HepG2 (cell line): ENCODE measurements around the gene MTO1. TPM values are rescaled to one million over a fixed set of nuclear protein-coding genes. Genes with fewer than 3 reads are reported as not detected.

Experiments
- ADNP ChIP-seq: sonication (generic); formaldehyde crosslinking; IDR thresholded peaks from 2 replicates; pipeline ENCODE4 v1.4.0; 2020; ENCODE audit warnings: missing genetic modification reagents
- BRCA1 ChIP-seq: sonication (generic); formaldehyde crosslinking; IDR thresholded peaks from 2 replicates; pipeline ENCODE4 v1.4.0; 2020; ENCODE audit warnings: missing genetic modification reagents
- CENPX ChIP-seq: sonication (generic); formaldehyde crosslinking; IDR thresholded peaks from 2 replicates; pipeline ENCODE4 v1.9.0; 2021; ENCODE audit warnings: mild to moderate bottlenecking, missing genetic modification reagents, moderate library complexity
- KLF9 ChIP-seq: IDR thresholded peaks from 2 replicates; pipeline ENCODE4 v1.6.1; 2016; ENCODE audit warnings: low read depth
- MIER3 ChIP-seq: IDR thresholded peaks from 2 replicates; pipeline ENCODE4 v1.6.1; 2016; ENCODE audit warnings: missing compliant biosample characterization, borderline replicate concordance
- MTF1 ChIP-seq: sonication (generic); formaldehyde crosslinking; IDR thresholded peaks from 2 replicates; pipeline ENCODE4 v1.5.0; 2020; ENCODE audit warnings: missing genetic modification reagents
- NCOA2 ChIP-seq: sonication (generic); formaldehyde crosslinking; IDR thresholded peaks from 2 replicates; pipeline ENCODE4 v1.8.0; 2022; ENCODE audit warnings: inconsistent platforms
- NKX3-1 ChIP-seq: sonication (generic); formaldehyde crosslinking; IDR thresholded peaks from 2 replicates; pipeline ENCODE4 v1.5.0; 2020; ENCODE audit warnings: missing genetic modification reagents
- RARG ChIP-seq: sonication (generic); formaldehyde crosslinking; IDR thresholded peaks from 2 replicates; pipeline ENCODE4 v1.4.0; 2020; ENCODE audit warnings: low read depth, mild to moderate bottlenecking, missing genetic modification reagents
- RORA ChIP-seq: sonication (generic); formaldehyde crosslinking; IDR thresholded peaks from 2 replicates; pipeline ENCODE4 v1.5.0; 2020; ENCODE audit warnings: mild to moderate bottlenecking, missing genetic modification reagents, moderate library complexity
- SALL1 ChIP-seq: sonication (generic); formaldehyde crosslinking; IDR thresholded peaks from 2 replicates; pipeline ENCODE4 v1.8.0; 2022; ENCODE audit warnings: mild to moderate bottlenecking, missing genetic modification reagents
- SMAD3 ChIP-seq: sonication (generic); formaldehyde crosslinking; IDR thresholded peaks from 2 replicates; pipeline ENCODE4 v1.4.0; 2020; ENCODE audit warnings: missing genetic modification reagents
- ZBTB3 ChIP-seq: sonication (generic); formaldehyde crosslinking; IDR thresholded peaks from 2 replicates; pipeline ENCODE4 v1.4.0; 2020; ENCODE audit warnings: low read depth, mild to moderate bottlenecking, moderate library complexity, missing genetic modification reagents, borderline replicate concordance
- ZFAT ChIP-seq: sonication (generic); formaldehyde crosslinking; conservative IDR thresholded peaks from 2 replicates; pipeline ENCODE4 v1.8.1; 2023; ENCODE audit warnings: missing genetic modification reagents, inconsistent platforms
- ZFYVE20 ChIP-seq: sonication (generic); formaldehyde crosslinking; IDR thresholded peaks from 2 replicates; pipeline ENCODE4 v1.8.0; 2023; ENCODE audit warnings: low read depth, mild to moderate bottlenecking, moderate library complexity, missing genetic modification reagents, borderline replicate concordance
- ZHX1 ChIP-seq: sonication (generic); formaldehyde crosslinking; IDR thresholded peaks from 2 replicates; pipeline ENCODE4 v1.8.1; 2022; ENCODE audit warnings: low read depth, mild to moderate bottlenecking, missing genetic modification reagents
- ZKSCAN1 ChIP-seq: fragments of 150-350 bp; IDR thresholded peaks from 2 replicates; pipeline ENCODE4 v1.6.1; 2014; ENCODE audit warnings: low read length
- ZNF251 ChIP-seq: sonication (generic); formaldehyde crosslinking; IDR thresholded peaks from 2 replicates; pipeline ENCODE4 v1.9.0; 2021; ENCODE audit warnings: mild to moderate bottlenecking, missing genetic modification reagents
- ZNF333 ChIP-seq: sonication (generic); formaldehyde crosslinking; IDR thresholded peaks from 2 replicates; pipeline ENCODE4 v1.4.0; 2020; ENCODE audit warnings: mild to moderate bottlenecking, missing genetic modification reagents, borderline replicate concordance
- ZNF510 ChIP-seq: sonication (generic); formaldehyde crosslinking; IDR thresholded peaks from 2 replicates; pipeline ENCODE4 v1.4.0; 2020; ENCODE audit warnings: low read depth, mild to moderate bottlenecking, missing genetic modification reagents
- ZNF546 ChIP-seq: sonication (generic); formaldehyde crosslinking; conservative IDR thresholded peaks from 2 replicates; pipeline ENCODE4 v1.8.1; 2023; ENCODE audit warnings: mild to moderate bottlenecking, missing genetic modification reagents
- ZNF558 ChIP-seq: sonication (generic); formaldehyde crosslinking; IDR thresholded peaks from 2 replicates; pipeline ENCODE4 v1.9.0; 2022; ENCODE audit warnings: mild to moderate bottlenecking, missing genetic modification reagents, borderline replicate concordance
- ZNF644 ChIP-seq: IDR thresholded peaks from 2 replicates; pipeline ENCODE4 v1.6.1; 2016; ENCODE audit warnings: low read depth
- ZNF652 ChIP-seq: IDR thresholded peaks from 2 replicates; pipeline ENCODE4 v1.6.1; 2016; ENCODE audit warnings: low read depth, borderline replicate concordance
- ZNF710 ChIP-seq: sonication (generic); formaldehyde crosslinking; IDR thresholded peaks from 2 replicates; pipeline ENCODE4 v1.5.0; 2020; ENCODE audit warnings: mild to moderate bottlenecking, missing genetic modification reagents, borderline replicate concordance
- polyA plus RNA-seq, 8 experiments: library from polyadenylated mRNA; depleted of rRNA in 3 of 8; stranded (reverse) in 7 of 8; unstranded in 1 of 8; fragments of >200 nt; fragmentation: Illumina TruSeq in 4 of 8; extraction: Trizol in 4 of 8; gene quantifications; 2 replicates each; pipeline versions ENCODE4 v1.2.1 to v1.2.3, GENCODE V29; 2011 to 2016; ENCODE audit warnings: low read depth in 4 of 8, missing spikeins in 1 of 8, mixed read lengths in 1 of 8; ENCODE audit not compliant: insufficient read depth in 1 of 8
- total RNA-seq, 5 experiments: library from RNA; depleted of rRNA; stranded (reverse); fragments of >200 nt; fragmentation: Illumina TruSeq; extraction: Trizol; gene quantifications; 2 replicates each; pipeline ENCODE4 v1.2.3, GENCODE V29; 2016; ENCODE audit warnings: low read depth in 1 of 5
- TF ChIP-seq, protein P1 (sequence below): sonication (generic); formaldehyde crosslinking; conservative IDR thresholded peaks from 2 replicates; pipeline ENCODE4 v1.8.0; 2022; ENCODE audit warnings: low read depth, missing genetic modification reagents

MTO1 gene
- total and polyA plus RNA-seq, 2 of the 13 experiments (the other 11 are each of a cell fraction or from before 2014, with no cell fraction given): 21.1 to 45.3 TPM

- TF ChIP-seq ZNF558 (peak; percentile 85; the same call in 1 of the 2 replicates), RORA (no peak), ZNF546 (CRISPR knock-in tag) (no peak), ZNF710 (CRISPR knock-in tag) (peak; percentile 74; the same call in 1 of the 2 replicates), ZFAT (CRISPR knock-in tag) (no peak), NCOA2 (peak; percentile 18; the same call in 1 of the 2 replicates), RARG (CRISPR knock-in tag) (no peak), ZKSCAN1 (no peak), ADNP (CRISPR knock-in tag) (no peak), KLF9 (CRISPR knock-in tag) (no peak), ZNF644 (CRISPR knock-in tag) (no peak), ZHX1 (CRISPR knock-in tag) (no peak; the same call in 1 of the 2 replicates), ZNF652 (CRISPR knock-in tag) (no peak), ZBTB3 (CRISPR knock-in tag) (no peak), MTF1 (CRISPR knock-in tag) (no peak; the same call in 1 of the 2 replicates), MIER3 (CRISPR knock-in tag) (peak; percentile 12; the same call in 1 of the 2 replicates), CENPX (CRISPR knock-in tag) (no peak), BRCA1 (CRISPR knock-in tag) (peak; percentile 65; the same call in 1 of the 2 replicates), NKX3-1 (CRISPR knock-in tag) (no peak), ZNF333 (CRISPR knock-in tag) (peak; percentile 33; the same call in 1 of the 2 replicates), SMAD3 (no peak), ZNF251 (CRISPR knock-in tag) (no peak), SALL1 (CRISPR knock-in tag) (peak; percentile 89), ZFYVE20 (CRISPR knock-in tag) (no peak), ZNF510 (no peak)
- TF ChIP-seq, protein P1, sequence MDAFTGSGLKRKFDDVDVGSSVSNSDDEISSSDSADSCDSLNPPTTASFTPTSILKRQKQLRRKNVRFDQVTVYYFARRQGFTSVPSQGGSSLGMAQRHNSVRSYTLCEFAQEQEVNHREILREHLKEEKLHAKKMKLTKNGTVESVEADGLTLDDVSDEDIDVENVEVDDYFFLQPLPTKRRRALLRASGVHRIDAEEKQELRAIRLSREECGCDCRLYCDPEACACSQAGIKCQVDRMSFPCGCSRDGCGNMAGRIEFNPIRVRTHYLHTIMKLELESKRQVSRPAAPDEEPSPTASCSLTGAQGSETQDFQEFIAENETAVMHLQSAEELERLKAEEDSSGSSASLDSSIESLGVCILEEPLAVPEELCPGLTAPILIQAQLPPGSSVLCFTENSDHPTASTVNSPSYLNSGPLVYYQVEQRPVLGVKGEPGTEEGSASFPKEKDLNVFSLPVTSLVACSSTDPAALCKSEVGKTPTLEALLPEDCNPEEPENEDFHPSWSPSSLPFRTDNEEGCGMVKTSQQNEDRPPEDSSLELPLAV: no peak
These were observed 62.0 kb downstream of the MTO1 start (continued) for GRCh38 chr6:73523434-73524123.
